GM12878 (cell line): ENCODE data around the gene ZMIZ1. TPM values are rescaled to one million over a fixed set of nuclear protein-coding genes. Genes with fewer than 3 reads are reported as not detected.
A peak's percentile ranks its signal among the peaks of the same experiment; 100 is the strongest.

Source experiments
- ATAC-seq: fragments of 200-7000 bp; cut with Tn5 transposase; 3 replicates; pipeline ENCODE4 v1.9.1; 2020; ENCODE audit warnings: mild to moderate bottlenecking, moderate library complexity
- BruUV-seq: library from RNA; stranded (reverse); fragments of 400-500 nt; replicated peaks from 2 replicates; lab custom pipeline; 2021; lab: Mats Ljungman, UMichigan
- CTCF ChIA-PET: fragments of 300-600 bp; sonication (Branson Sonifier 250); formaldehyde crosslinking; extraction: SDS; loops from one replicate; lab custom pipeline; 2021; ENCODE audit warnings: inconsistent platforms; lab: Yijun Ruan, JAX
- POLR2A ChIA-PET: fragments of 350-600 bp; formaldehyde crosslinking; extraction: SDS; loops from one replicate; lab custom pipeline; 2021; ENCODE audit warnings: inconsistent platforms; lab: Charles Lee
- RAD21 ChIA-PET: fragments of 300-600 bp; sonication (Branson Sonifier 250); formaldehyde crosslinking; loops from one replicate; lab custom pipeline; 2023; ENCODE audit warnings: antibody characterized with exemption; ENCODE audit not compliant: unreplicated experiment; lab: Charles Lee
- SMC1A ChIA-PET: fragments of 300-600 bp; sonication (Branson Sonifier 250); formaldehyde crosslinking; loops from one replicate; lab custom pipeline; 2023; ENCODE audit not compliant: unreplicated experiment, uncharacterized antibody; lab: Charles Lee
- DNase-seq: peaks from one replicate; pipeline ENCODE4 v3.0.0-alpha.2; 2011; ENCODE audit warnings: low read depth, low spot score
- FAIRE-seq: peaks from 3 replicates; lab custom pipeline; 2011; peaks lifted over from hg19 to GRCh38; lab: Jason Lieb, UNC
- H2AFZ ChIP-seq: 2 replicates; pipeline ENCODE4 v1.6.0; 2011; ENCODE audit warnings: low read depth, low read length, control low read depth; ENCODE audit not compliant: control insufficient read depth
- H3K27ac ChIP-seq: 2 replicates; pipeline ENCODE4 v1.5.1; 2011; ENCODE audit warnings: control low read depth; ENCODE audit not compliant: control insufficient read depth, insufficient read depth
- H3K27me3 ChIP-seq, 2 experiments: replicated peaks in 1 of 2; 2 replicates each; pipeline versions ENCODE4 v1.6.0 to v1.6.1; 2011; ENCODE audit warnings: low read length in 1 of 2; ENCODE audit not compliant: control insufficient read depth in 2 of 2, insufficient read depth in 2 of 2
- H3K36me3 ChIP-seq, 2 experiments: 2 replicates each; pipeline ENCODE4 v1.5.1; 2011; ENCODE audit warnings: low read length in 1 of 2; ENCODE audit not compliant: control insufficient read depth in 2 of 2, insufficient read depth in 2 of 2
- H3K4me1 ChIP-seq: 2 replicates; pipeline ENCODE4 v1.6.1; 2011; ENCODE audit warnings: mild to moderate bottlenecking, low read length, moderate library complexity, mixed read lengths; ENCODE audit not compliant: control insufficient read depth, insufficient read depth
- H3K4me2 ChIP-seq: 2 replicates; pipeline ENCODE4 v1.6.0; 2011; ENCODE audit warnings: control low read depth; ENCODE audit not compliant: control insufficient read depth, insufficient read depth
- H3K4me3 ChIP-seq: fragments of 200-600 bp; sonication (generic); 2 replicates; pipeline ENCODE4 v1.5.1; 2016
- H3K79me2 ChIP-seq: 2 replicates; pipeline ENCODE4 v1.6.0; 2011; ENCODE audit warnings: low read length; ENCODE audit not compliant: control insufficient read depth, insufficient read depth
- H3K9ac ChIP-seq: 2 replicates; pipeline ENCODE4 v1.8.0; 2011; ENCODE audit warnings: low read length, control low read depth, mixed read lengths; ENCODE audit not compliant: control insufficient read depth, insufficient read depth
- H3K9me3 ChIP-seq: replicated peaks from 3 replicates; pipeline ENCODE4 v1.5.1; 2011; ENCODE audit warnings: mild to moderate bottlenecking, low read length; ENCODE audit not compliant: control insufficient read depth, insufficient read depth
- H4K20me1 ChIP-seq: 2 replicates; pipeline ENCODE4 v1.6.0; 2011; ENCODE audit not compliant: control insufficient read depth, insufficient read depth
- MXI1 ChIP-seq: fragments of 150-350 bp; IDR thresholded peaks from 2 replicates; pipeline ENCODE4 v1.6.1; 2011; ENCODE audit warnings: low read depth, mild to moderate bottlenecking, inconsistent platforms, low read length, improper control_type of control experiment
- POLR2A ChIP-seq: IDR thresholded peaks from 2 replicates; pipeline ENCODE4 v1.6.1; 2011; ENCODE audit warnings: low read depth, mild to moderate bottlenecking, low read length
- RELB ChIP-seq: fragments of 450-650 bp; IDR thresholded peaks from 2 replicates; pipeline ENCODE4 v1.6.1; 2017; ENCODE audit warnings: low read depth, mild to moderate bottlenecking, moderate library complexity
- SP1 ChIP-seq: IDR thresholded peaks from one replicate; pipeline ENCODE4 v1.6.1; 2011; ENCODE audit warnings: low read depth, low read length
- WGBS: methylation state at CpG from one replicate; pipeline ENCODE4 v1.1.6; 2016; ENCODE audit warnings: low lambda C conversion rate; ENCODE audit not compliant: insufficient replicate concordance, insufficient coverage; ENCODE audit errors: missing lambda C conversion rate; 5-methylcytosine and 5-hydroxymethylcytosine counted together
- in situ Hi-C: fragments of 300-500 bp; cut with MboI; formaldehyde crosslinking; loops from 9 replicates; pipeline ENCODE4 v1.14.3; 2018; ENCODE audit warnings: mixed read lengths
- intact Hi-C: fragments of 100-400 bp; cut with micrococcal nuclease; formaldehyde crosslinking; loops from one replicate; pipeline ENCODE4 v1.14.2; 2022; ENCODE audit not compliant: unreplicated experiment
- polyA plus RNA-seq, 11 experiments: library from polyadenylated mRNA; depleted of rRNA in 4 of 11; unstranded in 6 of 11; stranded (reverse) in 5 of 11; fragments of >200 nt; fragmentation: Nextera tagmentation in 4 of 11; fragmentation: Illumina TruSeq in 1 of 11; extraction: Ambion mirVana in 4 of 11; extraction: Trizol in 1 of 11; gene quantifications; 1 replicate in 1 of 11; 2 replicates in 10 of 11; pipeline versions ENCODE4 v1.2.1 to v1.2.3, GENCODE V29; 2011 to 2016; ENCODE audit warnings: inconsistent platforms in 2 of 11, missing spikeins in 2 of 11, low read depth in 1 of 11
- total RNA-seq, 4 experiments: library from RNA; depleted of rRNA in 3 of 4; stranded (reverse); fragments of >200 nt in 3 of 4; fragmentation: Illumina TruSeq in 1 of 4; extraction: Trizol in 1 of 4; gene quantifications; 2 replicates each; pipeline versions ENCODE4 v1.2.1 to v1.2.3, GENCODE V29; 2013 to 2021

Gene ZMIZ1
- total and polyA plus RNA-seq, 10 of the 15 experiments (the other 5 are each of a cell fraction or from before 2014, with no cell fraction given) = 3.1 to 82.3 (median 14.9) TPM

- TF ChIP-seq RELB = no peak
Observed at GRCh38 chr10:79300711-79301110, 231.9 kb downstream of the ZMIZ1 start (continued).

- Histone ChIP-seq H3K4me2 (no peak overlapping the region), H2AFZ (no peak overlapping the region), H4K20me1 (no peaks in the 10 kb centered on the region), H3K9ac (no peak overlapping the region), H3K27ac (no peak overlapping the region), H3K27me3 (no peaks in the 10 kb centered on the region), H3K36me3 (peaks cover 39 to 78% of the 10 kb centered on the region in 2 experiments), H3K79me2 (no peaks in the 10 kb centered on the region), H3K4me1 (no peaks in the 10 kb centered on the region), H3K9me3 (no peaks in the 10 kb centered on the region), H3K4me3 (no peak overlapping the region)
- in situ Hi-C loops = no loop called here
- ChIA-PET POLR2A (interaction anchor here (0.7 kb wide), 1 partner anchor 74 kb away, joined by 3 read pairs; no protein-coding TSS in a partner anchor), CTCF (no interaction called here), SMC1A (no interaction called here), RAD21 (no interaction called here)
- FAIRE-seq (no peak), DNase-seq (no peak), ATAC-seq (no peak)
- intact Hi-C loops = no loop called here
- no TSS peak for BruUV-seq
- WGBS = 90% methylated on average over 19 of the region's 19 CpGs
- TF ChIP-seq MXI1 (no peak), POLR2A (peak; percentile 27; the same call in 1 of the 2 replicates), SP1 (no peak)
Observed at GRCh38 chr10:79301754-79302530, 233.2 kb downstream of the ZMIZ1 start.
